Measurements from ENCODE around the gene JADE1.

The JADE1 gene

GRCh38 chr4:128819082-128819742 is 9.7 kb downstream of the JADE1 start:
- no peak overlapping the region for H4K12ac ChIP-seq (ENCODE audit: low read depth, low read length)
- H4K8ac ChIP-seq (ENCODE audit: low read depth, low read length), result no peak overlapping the region
- peak; percentile 58 to 65 for DNase-seq
- no peak overlapping the region for H3K23ac ChIP-seq (ENCODE audit: low read length)
- no peaks in the 10 kb centered on the region for H3K9me3 ChIP-seq (ENCODE audit: insufficient read depth, low read depth, low read length)
- no peak overlapping the region for H2AFZ ChIP-seq (ENCODE audit: insufficient read depth, low read length, poor library complexity)
- no peak overlapping the region for H3K4me3 ChIP-seq (ENCODE audit: low read depth, low read length)
- no CpG with 5 or more reads among the region's 6 CpGs for WGBS (ENCODE audit: extremely low coverage, insufficient coverage, insufficient read length)
- H2BK5ac ChIP-seq (ENCODE audit: low read depth, low read length, poor library complexity), result no peak overlapping the region
- H2BK12ac ChIP-seq (ENCODE audit: low read length), result no peak overlapping the region
- no peak overlapping the region for H3K4me2 ChIP-seq (ENCODE audit: low read length)
- no peak overlapping the region for H3K27ac ChIP-seq (ENCODE audit: low read depth, low read length)
- no peaks in the 10 kb centered on the region for H3K79me1 ChIP-seq (ENCODE audit: low read length)
- no peak overlapping the region for H3K4ac ChIP-seq (ENCODE audit: low read depth, low read length)
- H2AK5ac ChIP-seq (ENCODE audit: low read length), result no peak overlapping the region
- no peaks in the 10 kb centered on the region for H3K27me3 ChIP-seq (ENCODE audit: insufficient read depth, low read length)
- no peak overlapping the region for H3K9ac ChIP-seq (ENCODE audit: low read length)
- H3K36me3 ChIP-seq (ENCODE audit: control insufficient read depth in 1 of 2, insufficient read depth in 2 of 2, low read length in 2 of 2), result no peaks in the 10 kb centered on the region
- H3K79me2 ChIP-seq (ENCODE audit: control insufficient read depth, insufficient read depth, low read length, poor library complexity), result peaks cover 2% of the 10 kb centered on the region
- no peak overlapping the region for H3K14ac ChIP-seq (ENCODE audit: low read length)
- H3K4me1 ChIP-seq (ENCODE audit: control insufficient read depth in 1 of 2, insufficient read depth in 2 of 2, low read length in 2 of 2), result peaks cover 4 to 10% of the 10 kb centered on the region in 2 experiments
- no peak overlapping the region for H3K18ac ChIP-seq (ENCODE audit: low read length)
- H4K91ac ChIP-seq (ENCODE audit: low read depth, low read length), result no peak overlapping the region
- H2BK120ac ChIP-seq (ENCODE audit: insufficient read depth, low read length, poor library complexity), result no peak overlapping the region

DNA sequence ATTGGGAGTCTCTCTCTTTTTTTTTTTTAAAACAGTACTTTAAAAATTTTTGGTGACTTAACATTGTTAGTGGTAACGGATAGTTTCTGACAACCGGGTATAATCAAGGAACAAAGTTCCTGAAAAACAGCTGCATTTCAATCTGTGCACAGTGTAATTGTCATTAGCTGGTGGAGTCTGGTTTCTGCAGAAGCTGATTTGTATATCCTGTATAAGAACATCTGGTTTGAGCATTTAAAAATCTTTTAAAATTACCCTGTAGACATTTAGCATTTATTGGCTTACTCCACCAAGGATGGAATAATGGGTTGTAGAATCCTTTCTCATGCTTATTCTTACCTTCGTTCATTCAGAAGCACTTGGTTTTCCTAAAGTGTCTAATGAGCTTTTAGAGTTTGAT is 11.2 kb downstream of the JADE1 start:
- no peak overlapping the region for H4K8ac ChIP-seq (ENCODE audit: low read depth, low read length)
- H3K27ac ChIP-seq (ENCODE audit: low read depth, low read length), result no peak overlapping the region
- H3K4ac ChIP-seq (ENCODE audit: low read depth, low read length), result no peak overlapping the region
- no peak overlapping the region for H3K14ac ChIP-seq (ENCODE audit: low read length)
- H3K18ac ChIP-seq (ENCODE audit: low read length), result no peak overlapping the region
- WGBS (ENCODE audit: extremely low coverage, insufficient coverage, insufficient read length), result no CpG with 5 or more reads among the region's 3 CpGs
- H3K36me3 ChIP-seq (ENCODE audit: control insufficient read depth in 1 of 2, insufficient read depth in 2 of 2, low read length in 2 of 2), result no peaks in the 10 kb centered on the region
- H4K91ac ChIP-seq (ENCODE audit: low read depth, low read length), result no peak overlapping the region
- H3K27me3 ChIP-seq (ENCODE audit: insufficient read depth, low read length), result no peaks in the 10 kb centered on the region
- H3K4me1 ChIP-seq (ENCODE audit: control insufficient read depth in 1 of 2, insufficient read depth in 2 of 2, low read length in 2 of 2), result peaks cover 6 to 10% of the 10 kb centered on the region in 2 experiments
- no peak overlapping the region for H2AK5ac ChIP-seq (ENCODE audit: low read length)
- no peak overlapping the region for H3K4me2 ChIP-seq (ENCODE audit: low read length)
- no peaks in the 10 kb centered on the region for H3K9me3 ChIP-seq (ENCODE audit: insufficient read depth, low read depth, low read length)
- H3K4me3 ChIP-seq (ENCODE audit: low read depth, low read length), result no peak overlapping the region
- H3K79me2 ChIP-seq (ENCODE audit: control insufficient read depth, insufficient read depth, low read length, poor library complexity), result peaks cover 2% of the 10 kb centered on the region
- H2AFZ ChIP-seq (ENCODE audit: insufficient read depth, low read length, poor library complexity), result no peak overlapping the region
- no peak overlapping the region for H4K12ac ChIP-seq (ENCODE audit: low read depth, low read length)
- H2BK5ac ChIP-seq (ENCODE audit: low read depth, low read length, poor library complexity), result no peak overlapping the region
- no peak for DNase-seq
- H3K79me1 ChIP-seq (ENCODE audit: low read length), result no peaks in the 10 kb centered on the region
- H3K9ac ChIP-seq (ENCODE audit: low read length), result no peak overlapping the region
- H2BK120ac ChIP-seq (ENCODE audit: insufficient read depth, low read length, poor library complexity), result no peak overlapping the region
- no peak overlapping the region for H2BK12ac ChIP-seq (ENCODE audit: low read length)
- no peak overlapping the region for H3K23ac ChIP-seq (ENCODE audit: low read length)

- H3K4me2 ChIP-seq (ENCODE audit: low read length), result no peak overlapping the region
- H3K4ac ChIP-seq (ENCODE audit: low read depth, low read length), result no peak overlapping the region
- no peak overlapping the region for H2BK5ac ChIP-seq (ENCODE audit: low read depth, low read length, poor library complexity)
- no peaks in the 10 kb centered on the region for H3K27me3 ChIP-seq (ENCODE audit: insufficient read depth, low read length)
- no peak overlapping the region for H2BK12ac ChIP-seq (ENCODE audit: low read length)
- no peaks in the 10 kb centered on the region for H3K9me3 ChIP-seq (ENCODE audit: insufficient read depth, low read depth, low read length)
- no peaks in the 10 kb centered on the region for H3K36me3 ChIP-seq (ENCODE audit: control insufficient read depth in 1 of 2, insufficient read depth in 2 of 2, low read length in 2 of 2)
- no peak overlapping the region for H4K8ac ChIP-seq (ENCODE audit: low read depth, low read length)
- H4K91ac ChIP-seq (ENCODE audit: low read depth, low read length), result no peak overlapping the region
- DNase-seq, result peak; percentile 76 to 93
- no peak overlapping the region for H3K9ac ChIP-seq (ENCODE audit: low read length)
- H3K79me1 ChIP-seq (ENCODE audit: low read length), result no peaks in the 10 kb centered on the region
- peaks cover 6 to 10% of the 10 kb centered on the region in 2 experiments for H3K4me1 ChIP-seq (ENCODE audit: control insufficient read depth in 1 of 2, insufficient read depth in 2 of 2, low read length in 2 of 2)
- no peak overlapping the region for H3K18ac ChIP-seq (ENCODE audit: low read length)
- no peak overlapping the region for H3K14ac ChIP-seq (ENCODE audit: low read length)
- no peak overlapping the region for H3K23ac ChIP-seq (ENCODE audit: low read length)
- no peak overlapping the region for H4K12ac ChIP-seq (ENCODE audit: low read depth, low read length)
- H3K4me3 ChIP-seq (ENCODE audit: low read depth, low read length), result no peak overlapping the region
- no peak overlapping the region for H3K27ac ChIP-seq (ENCODE audit: low read depth, low read length)
- WGBS (ENCODE audit: extremely low coverage, insufficient coverage, insufficient read length), result no CpG with 5 or more reads among the region's 2 CpGs
- H2BK120ac ChIP-seq (ENCODE audit: insufficient read depth, low read length, poor library complexity), result no peak overlapping the region
- no peak overlapping the region for H2AFZ ChIP-seq (ENCODE audit: insufficient read depth, low read length, poor library complexity)
- peaks cover 2% of the 10 kb centered on the region for H3K79me2 ChIP-seq (ENCODE audit: control insufficient read depth, insufficient read depth, low read length, poor library complexity)
- no peak overlapping the region for H2AK5ac ChIP-seq (ENCODE audit: low read length)
These were observed 11.7 kb downstream of the JADE1 start for GRCh38 chr4:128821151-128821550.

DNA sequence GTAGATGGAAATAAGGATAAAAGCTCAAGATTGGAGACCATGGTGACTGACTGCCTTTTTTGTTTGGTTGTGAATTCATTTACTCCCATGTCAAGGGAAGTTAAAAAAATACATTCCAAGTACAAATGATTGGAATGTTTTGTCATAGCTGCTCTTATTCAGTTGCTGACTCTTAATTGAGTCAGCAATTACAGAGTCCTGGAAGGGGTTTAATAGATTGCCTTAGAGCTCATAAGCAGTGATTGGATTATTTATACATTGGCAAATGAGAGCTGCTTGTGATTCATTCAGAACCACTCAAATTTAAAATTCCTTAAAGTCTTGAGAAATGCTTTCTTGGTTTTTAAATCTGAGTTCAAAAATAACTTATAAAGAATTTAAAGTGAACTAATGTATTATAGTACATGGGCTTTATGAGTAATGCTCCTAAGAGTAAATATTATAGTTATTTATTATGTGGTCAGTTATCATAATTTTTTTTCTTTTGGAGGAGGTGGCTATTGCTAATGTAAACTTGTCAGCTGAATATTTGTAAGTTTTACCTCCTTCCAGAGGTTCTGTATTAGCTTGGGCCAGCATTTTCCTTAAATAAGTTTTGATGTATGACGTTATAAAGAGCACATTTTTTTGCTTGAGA is 13.6 kb downstream of the JADE1 start:
- Histone ChIP-seq H2BK12ac (ENCODE audit: low read length) (no peak overlapping the region), H3K27ac (ENCODE audit: low read depth, low read length) (no peak overlapping the region), H3K4me2 (ENCODE audit: low read length) (no peak overlapping the region), H3K79me1 (ENCODE audit: low read length) (no peaks in the 10 kb centered on the region), H3K27me3 (ENCODE audit: insufficient read depth, low read length) (no peaks in the 10 kb centered on the region), H3K36me3 (ENCODE audit: control insufficient read depth in 1 of 2, insufficient read depth in 2 of 2, low read length in 2 of 2) (no peaks in the 10 kb centered on the region), H3K79me2 (ENCODE audit: control insufficient read depth, insufficient read depth, low read length, poor library complexity) (peaks cover 10% of the 10 kb centered on the region), H4K8ac (ENCODE audit: low read depth, low read length) (no peak overlapping the region), H3K14ac (ENCODE audit: low read length) (no peak overlapping the region), H4K12ac (ENCODE audit: low read depth, low read length) (no peak overlapping the region), H3K9me3 (ENCODE audit: insufficient read depth, low read depth, low read length) (no peaks in the 10 kb centered on the region), H3K4me3 (ENCODE audit: low read depth, low read length) (no peak overlapping the region), H2AK5ac (ENCODE audit: low read length) (no peak overlapping the region), H4K91ac (ENCODE audit: low read depth, low read length) (no peak overlapping the region), H3K23ac (ENCODE audit: low read length) (no peak overlapping the region), H3K18ac (ENCODE audit: low read length) (no peak overlapping the region), H2BK120ac (ENCODE audit: insufficient read depth, low read length, poor library complexity) (no peak overlapping the region), H3K9ac (ENCODE audit: low read length) (no peak overlapping the region), H2BK5ac (ENCODE audit: low read depth, low read length, poor library complexity) (no peak overlapping the region), H3K4ac (ENCODE audit: low read depth, low read length) (no peak overlapping the region), H3K4me1 (ENCODE audit: control insufficient read depth in 1 of 2, insufficient read depth in 2 of 2, low read length in 2 of 2) (peaks cover 6 to 10% of the 10 kb centered on the region in 2 experiments), H2AFZ (ENCODE audit: insufficient read depth, low read length, poor library complexity) (no peak overlapping the region)
- WGBS (ENCODE audit: extremely low coverage, insufficient coverage, insufficient read length), result no CpG with 5 or more reads among the region's 1 CpG
- DNase-seq, result peak in 1 of 2 donors; percentile 71

Data from trophoblast cell (in vitro differentiated cells and primary cell).